GM21515 (cell line): ENCODE measurements around the gene ETF1.
A peak's percentile ranks its signal among the peaks of the same experiment; 100 is the strongest.
"Not testable (repeated sequence)": the region's sequence is repeated elsewhere in the genome, so short reads cannot be mapped to it uniquely, and the experiment has no call there.

ENCODE experiments used
- ATAC-seq: cut with Tn5 transposase; IDR thresholded peaks from one replicate; pipeline ENCODE4 v1.9.1; 2021; ENCODE audit not compliant: unreplicated experiment

Gene ETF1

GRCh38 chr5:138491669-138492559 lies 51.1 kb downstream of the ETF1 start:
- peak; percentile 98 for ATAC-seq

- no peak for ATAC-seq
Measured at GRCh38 chr5:138491284-138491648, 51.8 kb downstream of the ETF1 start.

GRCh38 chr5:138490648-138491283 lies 52.3 kb downstream of the ETF1 start:
- ATAC-seq = no peak

GRCh38 chr5:138489683-138490061 lies 53.4 kb downstream of the ETF1 start:
- no peak for ATAC-seq

GRCh38 chr5:138488481-138488945 lies 54.5 kb downstream of the ETF1 start:
- ATAC-seq = no peak

GRCh38 chr5:138482638-138483037 lies 60.4 kb downstream of the ETF1 start:
- ATAC-seq = no peak

- ATAC-seq = no peak
Measured at GRCh38 chr5:138476918-138477317, 66.1 kb downstream of the ETF1 start.

- ATAC-seq = not testable (repeated sequence)
Measured at GRCh38 chr5:138473151-138473550, 69.9 kb downstream of the ETF1 start.

- no peak for ATAC-seq
Measured at GRCh38 chr5:138472353-138472752, 70.7 kb downstream of the ETF1 start.

GRCh38 chr5:138471052-138471361 lies 72.0 kb downstream of the ETF1 start:
- ATAC-seq = no peak

GRCh38 chr5:138470322-138471051 lies 72.5 kb downstream of the ETF1 start:
- no peak for ATAC-seq

- ATAC-seq = no peak
Measured at GRCh38 chr5:138469540-138470321, 73.3 kb downstream of the ETF1 start.

- no peak for ATAC-seq
Measured at GRCh38 chr5:138468966-138469539, 74.0 kb downstream of the ETF1 start.

- no peak for ATAC-seq
Measured at GRCh38 chr5:138468133-138468965, 74.7 kb downstream of the ETF1 start.

- no peak for ATAC-seq
Measured at GRCh38 chr5:138467711-138468132, 75.3 kb downstream of the ETF1 start.

GRCh38 chr5:138466900-138467710 lies 75.9 kb downstream of the ETF1 start:
- no peak for ATAC-seq

- no peak for ATAC-seq
Measured at GRCh38 chr5:138466125-138466899, 76.7 kb downstream of the ETF1 start.
